ENCODE data around the gene CELF2.

The CELF2 gene

DNA sequence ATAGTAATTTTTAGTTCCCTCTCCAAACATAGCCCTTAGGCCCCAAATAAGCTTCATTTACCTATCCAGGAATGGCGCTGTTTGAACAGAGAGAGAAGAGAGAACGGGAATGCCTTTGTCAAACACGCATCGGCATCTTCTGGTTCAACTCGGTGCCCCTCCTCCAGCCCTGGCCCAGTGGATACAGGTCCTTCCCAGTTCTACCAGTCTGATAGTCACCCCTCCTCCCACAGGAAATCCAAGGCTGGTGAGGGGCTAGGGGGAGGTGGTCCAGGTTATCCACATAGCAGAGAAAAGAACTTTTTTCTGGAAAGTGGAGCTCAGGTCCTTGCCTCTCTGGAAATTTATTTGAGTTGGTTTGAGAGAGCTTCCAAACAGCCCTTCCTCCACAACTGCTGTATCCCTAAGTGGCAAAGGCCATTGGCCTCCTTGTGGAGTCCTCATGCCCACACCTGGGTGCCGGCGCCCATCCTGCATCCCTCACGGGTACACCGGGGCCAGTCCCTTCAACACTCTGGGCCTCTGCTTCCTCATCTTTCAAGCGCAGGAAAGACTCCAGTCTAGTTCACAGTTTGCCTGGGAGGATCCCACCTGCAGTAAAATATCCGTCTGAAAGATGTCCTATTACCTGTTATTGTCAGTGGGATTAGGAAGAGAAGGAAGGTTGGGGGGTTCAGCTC, 287.4 kb downstream of the CELF2 start:
- Histone ChIP-seq H3K27me3 (ENCODE audit: low read length) (no peaks in the 10 kb centered on the region), H3K9me2 (replicated peaks; ENCODE audit: insufficient read depth, low read length) (no peaks in the 10 kb centered on the region), H3K4me3 (ENCODE audit: insufficient read depth, low read length, poor library complexity, severe bottlenecking) (no peak overlapping the region), H2AFZ (ENCODE audit: low read depth, low read length, severe bottlenecking) (no peak overlapping the region), H3K36me3 (ENCODE audit: low read length) (no peaks in the 10 kb centered on the region), H3K9me3 (ENCODE audit: insufficient read depth, low read length) (peaks cover 6% of the 10 kb centered on the region; the same call in 1 of the 2 replicates), H3K79me2 (ENCODE audit: insufficient read depth, low read length) (no peaks in the 10 kb centered on the region), H4K20me1 (ENCODE audit: low read depth, low read length) (no peaks in the 10 kb centered on the region), H3F3A (ENCODE audit: insufficient read depth) (no peaks in the 10 kb centered on the region), H3K4me2 (ENCODE audit: low read depth, low read length, poor library complexity, severe bottlenecking) (no peak overlapping the region), H3K27ac (ENCODE audit: low read depth, low read length) (no peak overlapping the region), H3K9ac (ENCODE audit: low read length) (no peak overlapping the region)
- TF ChIP-seq, protein P1, sequence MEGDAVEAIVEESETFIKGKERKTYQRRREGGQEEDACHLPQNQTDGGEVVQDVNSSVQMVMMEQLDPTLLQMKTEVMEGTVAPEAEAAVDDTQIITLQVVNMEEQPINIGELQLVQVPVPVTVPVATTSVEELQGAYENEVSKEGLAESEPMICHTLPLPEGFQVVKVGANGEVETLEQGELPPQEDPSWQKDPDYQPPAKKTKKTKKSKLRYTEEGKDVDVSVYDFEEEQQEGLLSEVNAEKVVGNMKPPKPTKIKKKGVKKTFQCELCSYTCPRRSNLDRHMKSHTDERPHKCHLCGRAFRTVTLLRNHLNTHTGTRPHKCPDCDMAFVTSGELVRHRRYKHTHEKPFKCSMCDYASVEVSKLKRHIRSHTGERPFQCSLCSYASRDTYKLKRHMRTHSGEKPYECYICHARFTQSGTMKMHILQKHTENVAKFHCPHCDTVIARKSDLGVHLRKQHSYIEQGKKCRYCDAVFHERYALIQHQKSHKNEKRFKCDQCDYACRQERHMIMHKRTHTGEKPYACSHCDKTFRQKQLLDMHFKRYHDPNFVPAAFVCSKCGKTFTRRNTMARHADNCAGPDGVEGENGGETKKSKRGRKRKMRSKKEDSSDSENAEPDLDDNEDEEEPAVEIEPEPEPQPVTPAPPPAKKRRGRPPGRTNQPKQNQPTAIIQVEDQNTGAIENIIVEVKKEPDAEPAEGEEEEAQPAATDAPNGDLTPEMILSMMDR (IDR thresholded peaks at IDR 0.05; ENCODE audit: insufficient read depth, low read length, poor library complexity, severe bottlenecking), result no peak
- TF ChIP-seq EZH2phosphoT487 (conservative IDR thresholded peaks at IDR 0.05; ENCODE audit: low read length), result no peak

DNA sequence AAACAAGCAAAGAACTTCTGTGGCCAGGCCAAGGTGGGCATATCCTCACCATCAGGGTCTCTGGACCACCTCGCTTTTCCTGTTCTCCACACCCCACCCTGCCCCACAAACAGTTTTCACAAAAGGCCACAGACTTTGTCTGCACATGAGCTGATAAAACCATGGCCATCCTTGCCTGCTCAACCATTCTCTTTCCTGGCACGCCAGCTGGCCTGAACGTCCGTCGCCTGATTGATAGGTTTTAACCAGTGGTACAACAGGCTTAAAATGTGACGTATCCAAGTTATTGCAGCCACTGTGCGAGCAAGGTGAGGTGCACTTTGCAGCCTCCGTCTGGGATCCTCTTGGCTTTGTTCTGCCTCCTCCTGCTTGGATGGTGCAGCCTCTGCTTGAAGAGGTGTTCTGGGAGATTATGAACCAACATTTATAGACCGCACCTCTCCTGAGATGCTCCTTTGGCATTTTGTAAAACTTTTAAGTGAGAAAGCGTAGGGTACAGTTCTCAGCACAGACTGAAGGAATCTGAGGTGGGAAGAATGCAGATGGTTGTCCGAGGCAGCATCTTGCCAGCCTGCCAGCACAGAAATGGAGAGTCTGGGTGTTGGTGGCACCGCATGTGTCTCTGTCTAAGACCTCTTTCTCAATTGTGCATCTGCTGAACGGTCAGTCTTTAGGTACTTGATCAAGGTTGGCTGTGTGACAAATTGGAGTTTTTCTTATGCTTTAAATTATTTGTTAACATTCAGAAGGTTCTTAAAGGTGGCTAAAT, 288.3 kb downstream of the CELF2 start:
- H3K79me2 ChIP-seq (ENCODE audit: insufficient read depth, low read length), result no peaks in the 10 kb centered on the region
- H3K4me2 ChIP-seq (ENCODE audit: low read depth, low read length, poor library complexity, severe bottlenecking), result no peak overlapping the region
- H4K20me1 ChIP-seq (ENCODE audit: low read depth, low read length), result no peaks in the 10 kb centered on the region
- no peak overlapping the region for H3K4me3 ChIP-seq (ENCODE audit: insufficient read depth, low read length, poor library complexity, severe bottlenecking)
- peaks cover 6% of the 10 kb centered on the region; the same call in 1 of the 2 replicates for H3K9me3 ChIP-seq (ENCODE audit: insufficient read depth, low read length)
- no peak overlapping the region for H3K9ac ChIP-seq (ENCODE audit: low read length)
- no peak overlapping the region for H3K27ac ChIP-seq (ENCODE audit: low read depth, low read length)
- H2AFZ ChIP-seq (ENCODE audit: low read depth, low read length, severe bottlenecking), result no peak overlapping the region
- no peaks in the 10 kb centered on the region for H3K27me3 ChIP-seq (ENCODE audit: low read length)
- TF ChIP-seq, protein P1 (IDR thresholded peaks at IDR 0.05; ENCODE audit: insufficient read depth, low read length, poor library complexity, severe bottlenecking), result no peak
- no peak for TF ChIP-seq EZH2phosphoT487 (conservative IDR thresholded peaks at IDR 0.05; ENCODE audit: low read length)
- H3F3A ChIP-seq (ENCODE audit: insufficient read depth), result no peaks in the 10 kb centered on the region
- H3K36me3 ChIP-seq (ENCODE audit: low read length), result no peaks in the 10 kb centered on the region
- no peaks in the 10 kb centered on the region for H3K9me2 ChIP-seq (replicated peaks; ENCODE audit: insufficient read depth, low read length)

DNA sequence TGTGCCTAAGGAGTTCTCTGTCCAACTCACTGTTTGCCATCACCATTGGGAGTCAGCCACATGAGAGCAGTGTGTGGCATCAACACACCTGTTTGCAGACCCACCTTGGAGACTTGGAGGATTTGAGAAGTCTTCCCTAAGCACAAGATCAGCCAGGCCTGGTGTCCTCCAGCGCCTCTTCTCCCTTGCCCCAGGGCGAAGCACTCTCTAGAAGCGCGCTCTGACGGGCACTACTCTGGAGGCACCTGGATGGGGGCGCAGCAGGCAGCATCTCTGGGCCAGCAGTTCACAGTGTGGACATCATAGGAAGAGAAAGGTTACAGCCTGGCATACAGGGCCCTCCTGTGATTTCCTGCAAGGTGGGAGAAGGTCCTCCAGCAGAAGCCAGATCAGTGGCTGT, 289.3 kb downstream of the CELF2 start:
- no peaks in the 10 kb centered on the region for H3K9me2 ChIP-seq (replicated peaks; ENCODE audit: insufficient read depth, low read length)
- no peak overlapping the region for H3K4me3 ChIP-seq (ENCODE audit: insufficient read depth, low read length, poor library complexity, severe bottlenecking)
- H3K36me3 ChIP-seq (ENCODE audit: low read length), result no peaks in the 10 kb centered on the region

More for the DNA sequence above, 289.3 kb downstream of the CELF2 start:
- Histone ChIP-seq H4K20me1 (ENCODE audit: low read depth, low read length) (no peaks in the 10 kb centered on the region), H3K4me2 (ENCODE audit: low read depth, low read length, poor library complexity, severe bottlenecking) (no peak overlapping the region), H3K79me2 (ENCODE audit: insufficient read depth, low read length) (no peaks in the 10 kb centered on the region), H3K27ac (ENCODE audit: low read depth, low read length) (no peak overlapping the region), H2AFZ (ENCODE audit: low read depth, low read length, severe bottlenecking) (no peak overlapping the region), H3F3A (ENCODE audit: insufficient read depth) (no peaks in the 10 kb centered on the region), H3K9ac (ENCODE audit: low read length) (no peak overlapping the region), H3K27me3 (ENCODE audit: low read length) (no peaks in the 10 kb centered on the region), H3K9me3 (ENCODE audit: insufficient read depth, low read length) (peaks cover 6% of the 10 kb centered on the region; the same call in 1 of the 2 replicates)
- TF ChIP-seq, protein P1 (IDR thresholded peaks at IDR 0.05; ENCODE audit: insufficient read depth, low read length, poor library complexity, severe bottlenecking), result no peak
- no peak for TF ChIP-seq EZH2phosphoT487 (conservative IDR thresholded peaks at IDR 0.05; ENCODE audit: low read length)

All from SU-DHL-6 (cell line).